LHCN-M2 (cell line): ENCODE data around the gene OR1S1. TPM values are rescaled to one million over a fixed set of nuclear protein-coding genes. Genes with fewer than 3 reads are reported as not detected.
"Not testable (repeated sequence)": the region's sequence is repeated elsewhere in the genome, so short reads cannot be mapped to it uniquely, and the experiment has no call there.

Source experiments
- DNase-seq: peaks from one replicate; pipeline ENCODE4 v3.0.0-alpha.2; 2012; ENCODE audit warnings: low read depth
- polyA plus RNA-seq: library from polyadenylated mRNA; unstranded; fragments of >200 nt; gene quantifications from one replicate; pipeline ENCODE4 v1.2.1, GENCODE V29; 2012; ENCODE audit warnings: missing spikeins
- total RNA-seq: library from RNA; depleted of rRNA; stranded (reverse); fragments of >200 nt; gene quantifications from 2 replicates; pipeline ENCODE4 v1.2.3, GENCODE V29; 2014; rRNA removed

OR1S1 gene
- not detected in 2 replicates for total RNA-seq
- polyA plus RNA-seq = not detected

- not testable (repeated sequence) for DNase-seq
These were observed at the start of gene OR1S1 for GRCh38 chr11:58212420-58212819. Gene OR1S1 (plus strand): TSS chr11:58212720.

GRCh38 chr11:58164389-58164788 is 48.1 kb upstream of the OR1S1 start:
- DNase-seq = no peak

DNA sequence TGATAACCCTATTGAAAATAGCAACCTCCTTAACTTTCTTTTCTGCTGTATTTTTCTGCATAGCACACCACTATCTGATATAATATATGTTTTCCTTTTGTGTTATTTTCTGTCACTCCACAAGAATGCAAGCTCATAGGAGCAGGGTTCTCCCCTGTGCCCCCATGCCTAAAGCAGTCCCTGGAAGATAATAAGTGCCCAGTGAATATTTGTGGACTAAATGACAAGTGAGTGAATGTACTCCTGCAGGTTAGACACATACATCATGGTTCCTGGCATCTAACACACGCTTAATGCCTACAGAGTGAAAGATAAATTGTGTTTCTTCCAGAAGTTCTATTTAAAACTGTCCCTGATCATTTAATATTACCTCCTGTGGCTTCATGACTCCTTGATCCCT is 47.5 kb upstream of the OR1S1 start:
- no peak for DNase-seq

GRCh38 chr11:58165504-58166106 is 46.9 kb upstream of the OR1S1 start:
- DNase-seq = no peak

- no peak for DNase-seq
These were observed 35.0 kb upstream of the OR1S1 start for GRCh38 chr11:58177409-58178054.

DNA sequence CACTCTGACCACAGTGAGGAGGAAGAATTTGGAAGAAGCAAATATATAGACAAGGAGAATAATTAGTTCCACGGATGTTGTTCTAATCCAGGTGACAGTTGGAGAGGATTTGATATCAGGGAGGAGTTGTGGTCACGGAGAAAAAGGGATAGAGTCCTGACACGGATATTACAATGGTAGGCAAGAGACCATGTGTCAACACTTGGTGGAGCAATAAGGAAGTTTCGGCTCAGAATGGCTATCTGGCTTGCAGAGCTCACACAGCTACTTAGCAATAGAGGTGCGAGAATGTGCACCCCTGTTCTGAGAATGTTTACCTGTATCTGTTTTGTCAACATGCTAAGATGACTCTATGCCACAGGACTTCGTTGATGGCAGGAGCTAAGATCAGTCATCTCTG is 34.1 kb upstream of the OR1S1 start:
- no peak for DNase-seq

DNA sequence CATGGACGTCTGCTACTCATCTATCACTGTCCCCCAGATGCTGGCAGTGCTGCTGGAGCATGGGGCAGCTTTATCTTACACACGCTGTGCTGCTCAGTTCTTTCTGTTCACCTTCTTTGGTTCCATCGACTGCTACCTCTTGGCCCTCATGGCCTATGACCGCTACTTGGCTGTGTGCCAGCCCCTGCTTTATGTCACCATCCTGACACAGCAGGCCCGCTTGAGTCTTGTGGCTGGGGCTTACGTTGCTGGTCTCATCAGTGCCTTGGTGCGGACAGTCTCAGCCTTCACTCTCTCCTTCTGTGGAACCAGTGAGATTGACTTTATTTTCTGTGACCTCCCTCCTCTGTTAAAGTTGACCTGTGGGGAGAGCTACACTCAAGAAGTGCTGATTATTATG is 32.9 kb upstream of the OR1S1 start:
- no peak for DNase-seq

DNA sequence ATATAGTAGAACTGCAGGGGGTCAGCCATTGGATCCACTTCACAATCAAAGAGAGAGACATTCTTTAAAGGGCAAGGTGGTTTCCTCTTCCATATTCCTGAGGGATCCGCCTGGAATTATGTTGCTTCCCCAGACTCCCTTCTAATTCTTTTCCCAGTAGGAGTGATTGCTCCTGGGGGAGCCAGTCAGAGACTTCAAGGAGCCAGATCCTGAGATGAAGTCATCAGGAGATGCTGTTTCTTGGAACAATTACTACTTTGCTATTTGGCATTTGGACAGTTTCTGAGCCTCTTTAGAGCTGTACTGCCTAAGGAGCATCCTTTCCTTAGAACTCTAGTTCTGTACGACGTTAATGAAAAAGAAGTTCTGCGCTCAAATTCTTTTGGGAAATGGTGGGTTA is 25.6 kb upstream of the OR1S1 start:
- no peak for DNase-seq

- DNase-seq = no peak
These were observed 23.8 kb upstream of the OR1S1 start, which contains the start of gene OR9Q2 for GRCh38 chr11:58188770-58189169. Gene OR9Q2 (plus strand): TSS chr11:58189070. CDS start chr11:58190491, 1,421 bp downstream.

DNA sequence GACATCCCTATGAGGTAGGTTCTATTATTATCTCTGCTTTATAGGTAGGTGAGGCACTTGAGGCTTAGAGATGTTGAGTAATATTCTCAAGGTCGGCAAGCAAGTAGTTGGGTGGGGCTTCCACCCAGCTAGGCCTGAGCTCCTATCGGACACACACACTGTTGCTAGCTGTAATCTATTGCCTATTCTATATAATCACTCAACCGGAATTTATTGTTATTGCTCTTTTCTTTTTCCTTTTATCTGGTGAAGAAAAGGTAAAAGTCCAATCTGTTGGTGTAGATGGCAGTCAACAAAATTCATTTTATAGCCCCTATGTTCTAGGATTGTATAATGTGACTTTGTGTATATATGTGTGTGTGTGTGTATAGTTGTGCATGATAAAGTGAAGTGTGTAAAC is 20.3 kb upstream of the OR1S1 start:
- no peak for DNase-seq

DNA sequence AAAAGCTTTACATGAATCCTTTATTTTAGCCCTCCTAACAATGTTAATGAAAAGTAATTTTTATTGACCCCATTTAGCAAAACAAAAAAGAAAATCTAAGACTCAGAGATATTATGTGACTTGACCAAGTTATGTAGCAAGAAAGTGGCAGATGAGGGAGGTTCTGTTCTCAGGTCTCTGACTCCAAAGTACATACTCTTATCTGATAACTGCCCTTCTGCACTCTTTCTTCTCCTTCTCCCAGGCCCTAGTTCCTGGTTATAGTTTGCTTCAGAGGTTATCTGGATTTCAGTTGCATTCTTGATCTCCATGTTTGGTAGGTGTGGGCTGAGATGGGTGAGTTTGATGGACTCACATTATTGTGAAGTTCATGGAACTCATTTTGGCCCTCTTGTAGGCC is 19.1 kb upstream of the OR1S1 start:
- DNase-seq = no peak

- DNase-seq = no peak
These were observed 16.6 kb upstream of the OR1S1 start for GRCh38 chr11:58195939-58196338.

DNA sequence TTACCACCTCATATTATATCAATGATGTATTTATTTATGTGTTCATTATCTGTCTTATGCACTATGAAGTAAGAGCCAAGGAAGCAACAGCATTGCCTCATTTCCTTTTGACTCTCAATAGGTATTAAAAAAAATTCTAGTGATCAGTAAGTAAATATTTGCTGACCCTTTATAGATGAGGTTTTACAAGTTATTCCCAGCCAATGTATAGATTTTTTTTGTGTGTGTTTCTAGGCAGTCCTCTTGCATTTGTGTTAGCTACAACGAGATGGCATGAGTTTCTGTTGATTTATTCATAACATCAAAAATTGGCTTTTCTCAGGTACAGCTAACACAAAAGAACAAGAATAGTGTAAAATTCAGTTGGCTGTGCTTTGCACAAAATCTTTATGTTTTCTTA is 13.2 kb upstream of the OR1S1 start:
- no peak for DNase-seq

GRCh38 chr11:58204042-58204441 is 8.5 kb upstream of the OR1S1 start, which contains the start of gene OR1S2:
Gene OR1S2 (minus strand): TSS chr11:58204142. CDS start chr11:58204142, 0 bp downstream.
- no peak for DNase-seq

DNA sequence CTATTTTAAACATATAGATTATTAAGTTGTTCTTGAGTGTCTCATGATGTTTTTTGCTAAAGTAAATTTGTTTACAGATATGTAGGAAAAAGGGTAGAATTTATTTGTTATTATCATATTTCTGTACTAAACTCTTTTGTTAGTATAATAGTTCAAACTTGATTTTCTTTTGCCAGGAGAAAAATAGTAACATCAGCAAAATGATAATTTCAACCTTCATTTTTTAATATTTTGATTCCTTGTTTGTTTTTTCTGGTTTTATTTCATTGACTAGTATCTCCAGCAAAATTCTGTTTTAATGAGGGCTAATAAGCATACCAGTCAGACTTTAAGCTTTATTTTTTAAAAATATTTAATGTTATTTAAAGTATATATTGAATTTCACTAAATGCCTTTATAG is 4.0 kb downstream of the OR1S1 start:
- DNase-seq = no peak

DNA sequence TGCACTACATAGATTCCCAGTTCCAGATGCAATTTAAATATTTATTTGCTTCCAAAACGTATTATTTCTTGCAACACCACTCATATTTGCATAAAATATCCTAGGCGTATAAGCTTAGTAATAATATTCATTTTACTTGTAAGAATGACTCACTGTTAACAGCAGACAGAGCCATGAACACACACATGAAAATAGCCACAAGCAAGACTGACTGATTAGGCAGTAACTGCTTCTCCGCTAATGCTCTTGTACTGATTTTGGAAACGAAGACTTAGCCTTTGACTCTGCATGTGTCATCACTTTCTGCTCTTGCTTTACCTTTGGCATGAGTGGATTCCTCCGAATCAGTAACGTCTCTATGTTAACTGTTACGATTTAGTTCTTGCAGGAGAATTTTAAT is 10.2 kb downstream of the OR1S1 start:
- peak; percentile 17 for DNase-seq

DNA sequence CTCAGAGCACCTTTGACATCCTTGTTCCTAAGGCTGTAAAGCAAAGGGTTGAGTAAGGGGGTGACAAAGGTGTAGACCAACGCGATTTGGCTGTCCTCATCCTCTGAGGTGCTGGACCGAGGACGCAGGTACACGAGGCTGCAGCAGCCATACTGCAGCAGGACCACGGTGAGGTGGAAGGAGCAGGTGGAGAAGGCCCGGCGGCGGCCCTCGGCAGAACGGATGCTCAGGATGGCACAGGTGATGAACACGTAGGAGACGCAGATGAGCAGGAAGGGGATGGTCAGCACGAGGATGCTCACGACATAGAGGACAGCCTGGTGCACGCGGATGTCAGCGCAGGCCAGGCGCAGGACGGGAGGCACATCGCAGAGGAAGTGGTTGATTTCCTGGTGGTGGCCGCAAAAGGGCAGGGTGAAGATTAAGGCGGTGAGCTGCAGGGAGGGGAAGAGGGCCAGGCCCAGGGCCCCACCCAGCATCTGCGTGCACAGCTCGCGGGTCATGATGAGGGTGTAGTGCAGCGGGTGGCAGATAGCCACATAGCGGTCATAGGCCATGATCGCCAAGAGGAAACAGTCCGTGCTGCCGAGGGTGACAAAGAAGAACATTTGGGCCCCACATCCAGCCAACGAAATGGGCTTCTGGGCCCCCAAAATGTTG is 15.6 kb downstream of the OR1S1 start:
- no peak for DNase-seq

DNA sequence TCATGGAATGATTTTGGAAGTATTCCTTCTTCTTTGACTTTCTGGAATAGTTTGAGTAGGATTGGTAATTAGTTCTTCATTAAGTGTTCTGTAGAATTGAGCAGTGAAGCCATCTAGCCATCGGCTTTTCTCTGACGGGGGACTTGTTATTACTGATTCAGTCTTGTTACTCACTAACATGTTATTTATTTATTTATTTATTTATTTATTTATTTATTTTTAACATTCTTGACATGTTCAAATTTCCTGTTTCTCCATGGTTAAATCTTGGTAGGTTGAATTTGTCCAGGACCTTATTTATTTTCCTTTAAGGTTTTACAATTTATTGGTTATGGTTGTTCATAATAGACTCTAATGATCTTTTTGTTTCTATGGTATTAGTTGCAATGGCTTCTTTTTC is 31.4 kb downstream of the OR1S1 start:
- DNase-seq = no peak

DNA sequence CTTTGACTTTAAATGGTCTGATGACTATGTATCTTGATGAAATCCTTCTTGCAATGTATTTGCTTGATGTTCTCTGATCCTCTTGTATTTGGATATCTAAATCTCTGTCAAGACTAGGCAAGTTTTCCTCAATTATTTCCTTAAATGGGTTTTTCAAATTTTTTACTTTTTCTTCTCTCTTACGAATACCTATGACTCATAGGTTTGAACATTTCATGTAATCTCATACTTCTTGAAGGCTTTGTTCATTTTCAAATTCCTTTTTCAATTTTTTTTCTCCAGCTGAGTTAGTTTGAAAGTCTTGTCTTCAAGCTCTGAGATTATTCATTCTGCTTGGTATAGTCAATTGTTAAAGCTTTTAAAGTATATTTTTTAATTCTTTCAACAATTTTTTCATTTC is 42.4 kb downstream of the OR1S1 start:
- no peak for DNase-seq

GRCh38 chr11:58259983-58260382 is 47.5 kb downstream of the OR1S1 start:
- DNase-seq = no peak
